ENCODE results near the gene NELL1.

NELL1 gene

GRCh38 chr11:20634781-20635180 lies 34.6 kb upstream of the NELL1 start:
- no peak for TF ChIP-seq ZNF565 (CRISPR knock-in tag; conservative IDR thresholded peaks at IDR 0.05; ENCODE audit: low read depth)
- no peak for TF ChIP-seq ZNF70 (CRISPR knock-in tag; IDR thresholded peaks at IDR 0.05)
- no peak for TF ChIP-seq PPARA (CRISPR knock-in tag; IDR thresholded peaks at IDR 0.05; ENCODE audit: borderline replicate concordance)
- no peak for TF ChIP-seq TCF4 (CRISPR knock-in tag; IDR thresholded peaks at IDR 0.05; ENCODE audit: borderline replicate concordance)
- TF ChIP-seq ZC3H10 (CRISPR knock-in tag; IDR thresholded peaks at IDR 0.05), result no peak
- no peak for TF ChIP-seq ZNF8 (CRISPR knock-in tag; IDR thresholded peaks at IDR 0.05)
- no peak for TF ChIP-seq PATZ1 (CRISPR knock-in tag; IDR thresholded peaks at IDR 0.05; ENCODE audit: borderline replicate concordance)
- TF ChIP-seq CSRNP3 (CRISPR knock-in tag; IDR thresholded peaks at IDR 0.05), result no peak
- TF ChIP-seq TSHZ2 (CRISPR knock-in tag; IDR thresholded peaks at IDR 0.05), result no peak
- TF ChIP-seq OSR1 (CRISPR knock-in tag; IDR thresholded peaks at IDR 0.05), result no peak
- no peak for TF ChIP-seq CREB5 (CRISPR knock-in tag; IDR thresholded peaks at IDR 0.05; ENCODE audit: low read depth)
- TF ChIP-seq ZFP30 (CRISPR knock-in tag; IDR thresholded peaks at IDR 0.05), result no peak
- TF ChIP-seq CSDC2 (CRISPR knock-in tag; IDR thresholded peaks at IDR 0.05), result no peak
- no peak for TF ChIP-seq ZFP3 (CRISPR knock-in tag; IDR thresholded peaks at IDR 0.05)
- no peak for TF ChIP-seq GLIS3 (CRISPR knock-in tag; IDR thresholded peaks at IDR 0.05)
- TF ChIP-seq ARNTL (CRISPR knock-in tag; IDR thresholded peaks at IDR 0.05; ENCODE audit: borderline replicate concordance, low read depth), result no peak
- no peak for ATAC-seq

- TF ChIP-seq ZC3H10 (CRISPR knock-in tag; IDR thresholded peaks at IDR 0.05), result no peak
- TF ChIP-seq ISL1 (CRISPR knock-in tag; IDR thresholded peaks at IDR 0.05), result no peak
- TF ChIP-seq ZFP3 (CRISPR knock-in tag; IDR thresholded peaks at IDR 0.05), result no peak
- no peak for TF ChIP-seq ZFP30 (CRISPR knock-in tag; IDR thresholded peaks at IDR 0.05)
- TF ChIP-seq PATZ1 (CRISPR knock-in tag; IDR thresholded peaks at IDR 0.05; ENCODE audit: borderline replicate concordance), result no peak
- no peak for TF ChIP-seq ZNF565 (CRISPR knock-in tag; conservative IDR thresholded peaks at IDR 0.05; ENCODE audit: low read depth)
- TF ChIP-seq POU6F1 (CRISPR knock-in tag; IDR thresholded peaks at IDR 0.05; ENCODE audit: borderline replicate concordance, low read depth), result no peak
- TF ChIP-seq TCF4 (CRISPR knock-in tag; IDR thresholded peaks at IDR 0.05; ENCODE audit: borderline replicate concordance), result no peak
- no peak for TF ChIP-seq CSRNP3 (CRISPR knock-in tag; IDR thresholded peaks at IDR 0.05)
- TF ChIP-seq GLIS3 (CRISPR knock-in tag; IDR thresholded peaks at IDR 0.05), result no peak
- no peak for ATAC-seq
Measured at GRCh38 chr11:20638074-20638473, 31.3 kb upstream of the NELL1 start.

Measured in SK-N-SH treated with all-trans-retinoic acid at 6 μM for 48 hours (cell line).